Dermis blood vessel endothelial cell (primary cell): ENCODE results near the gene CDHR3. TPM values are rescaled to one million over a fixed set of nuclear protein-coding genes. Genes with fewer than 3 reads are reported as not detected.

Experiments
- DNase-seq: peaks from one replicate; pipeline ENCODE4 v3.0.0; 2010
- total RNA-seq: library from RNA; depleted of rRNA; stranded (reverse); fragments of >200 nt; gene quantifications from 2 replicates; pipeline ENCODE4 v1.2.3, GENCODE V29; 2014

Gene CDHR3
- total RNA-seq, 1 donor from 2014 or later, result 0.51 TPM

DNA sequence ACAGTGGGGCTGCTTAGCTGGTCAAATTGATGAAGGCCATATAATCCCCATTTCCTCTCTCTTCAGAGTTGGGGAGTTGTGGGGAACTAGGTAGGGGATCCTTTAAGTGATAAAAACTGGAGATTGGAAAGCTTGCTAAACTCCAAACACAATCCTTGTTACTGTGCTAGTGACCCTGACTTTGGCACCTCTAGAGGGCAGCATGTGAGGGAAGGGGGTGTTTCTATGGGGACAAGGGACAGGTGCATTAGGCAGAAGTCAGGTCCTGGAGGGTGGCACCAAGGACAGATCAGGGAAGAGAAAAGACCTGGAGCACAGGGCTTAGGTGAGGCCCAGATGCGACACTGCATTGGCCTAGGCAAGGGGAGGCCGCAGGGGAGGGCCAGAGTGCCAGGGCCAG lies 66.9 kb downstream of the CDHR3 start:
- no peak for DNase-seq

DNA sequence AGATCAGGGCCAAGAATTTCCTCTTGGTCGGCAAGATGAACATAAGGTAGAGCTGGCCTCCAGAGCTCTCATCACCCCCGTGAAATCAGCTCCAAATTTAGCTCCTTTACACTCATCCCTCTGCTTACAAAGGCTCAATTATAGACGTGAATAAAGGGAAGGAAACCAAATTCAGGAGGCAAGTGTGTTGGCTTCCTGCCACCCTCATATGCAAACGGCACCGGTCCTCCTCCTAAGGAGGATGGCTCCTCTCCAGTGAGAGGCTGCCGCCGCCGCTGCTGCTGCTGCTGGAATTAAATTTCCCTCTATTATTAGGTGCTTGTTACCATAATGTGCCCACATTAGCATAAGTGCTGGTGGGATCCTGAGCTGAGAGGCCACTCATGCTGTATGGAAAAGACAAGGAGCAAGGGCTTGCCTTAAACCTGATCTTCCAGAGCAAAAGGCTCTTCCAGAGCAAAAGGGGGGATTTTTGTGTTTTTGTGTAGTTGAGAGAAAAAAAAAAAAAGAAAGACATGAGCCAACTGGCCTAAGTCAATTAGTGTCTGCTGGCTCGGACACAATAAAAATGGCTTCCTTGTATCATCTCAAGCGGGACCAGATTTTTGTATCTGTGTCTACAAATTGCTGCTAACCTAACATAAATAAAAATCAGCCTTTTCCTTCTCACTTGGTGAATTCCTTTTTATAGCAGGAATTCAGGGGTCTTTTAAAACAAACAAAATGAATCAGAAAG lies 68.4 kb downstream of the CDHR3 start:
- peak; percentile 41 for DNase-seq

GRCh38 chr7:106032295-106032694 lies 69.2 kb downstream of the CDHR3 start:
- DNase-seq, result no peak

GRCh38 chr7:106033735-106034134 lies 70.7 kb downstream of the CDHR3 start:
- DNase-seq, result no peak

GRCh38 chr7:106034383-106034782 lies 71.3 kb downstream of the CDHR3 start:
- no peak for DNase-seq

GRCh38 chr7:106035568-106035967 lies 72.5 kb downstream of the CDHR3 start:
- DNase-seq, result no peak

DNA sequence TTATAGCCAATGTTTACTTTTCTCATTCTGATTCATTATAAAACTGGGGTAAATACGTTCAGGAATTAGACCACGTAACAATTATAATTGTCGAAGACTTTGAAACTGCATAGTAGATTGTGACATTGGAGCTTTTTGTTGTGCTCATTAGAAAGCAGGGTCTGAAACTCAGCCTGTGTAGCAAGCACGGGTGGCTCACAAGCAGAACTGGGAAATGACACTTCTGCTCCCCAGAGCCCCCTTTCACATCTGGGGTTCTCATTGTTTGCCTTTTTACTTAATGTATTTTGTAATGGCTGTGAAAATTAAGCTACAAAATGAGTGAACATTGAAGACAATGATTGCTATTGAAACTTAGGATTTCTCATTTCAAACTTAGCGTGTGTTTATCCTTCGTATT lies 72.9 kb downstream of the CDHR3 start:
- DNase-seq, result no peak

DNA sequence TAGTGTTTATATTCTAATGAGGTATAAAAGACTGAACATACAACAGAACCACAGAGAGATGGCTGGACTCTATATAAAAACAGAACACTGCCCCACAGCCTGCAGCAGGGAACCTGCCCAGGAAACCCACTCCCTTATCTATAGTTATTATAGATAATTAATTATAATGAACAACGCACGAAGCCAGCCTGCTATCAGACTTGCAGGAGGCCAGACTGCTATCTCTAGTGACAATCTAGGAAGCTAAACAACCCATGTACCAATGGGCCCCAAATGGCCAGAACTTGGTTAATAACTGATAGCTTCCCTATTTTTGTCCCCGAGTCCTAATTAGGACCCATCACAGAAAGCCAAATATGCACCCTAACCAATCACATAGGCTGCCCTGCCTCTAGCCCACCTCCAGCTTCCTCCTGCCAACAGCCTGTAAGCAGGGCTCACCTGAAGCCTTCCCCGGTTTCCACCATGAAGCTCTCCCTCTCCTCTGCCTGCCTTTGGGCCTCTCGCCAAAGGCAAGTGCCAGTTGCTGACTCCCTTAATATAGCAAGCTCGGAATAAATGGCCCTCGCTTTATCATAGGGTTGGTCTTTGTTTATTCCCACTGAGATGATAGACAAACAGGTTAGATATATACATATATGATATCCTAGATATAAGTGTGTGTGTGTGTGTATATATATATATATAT lies 74.6 kb downstream of the CDHR3 start:
- DNase-seq, result no peak

GRCh38 chr7:106038289-106038688 lies 75.2 kb downstream of the CDHR3 start:
- no peak for DNase-seq

DNA sequence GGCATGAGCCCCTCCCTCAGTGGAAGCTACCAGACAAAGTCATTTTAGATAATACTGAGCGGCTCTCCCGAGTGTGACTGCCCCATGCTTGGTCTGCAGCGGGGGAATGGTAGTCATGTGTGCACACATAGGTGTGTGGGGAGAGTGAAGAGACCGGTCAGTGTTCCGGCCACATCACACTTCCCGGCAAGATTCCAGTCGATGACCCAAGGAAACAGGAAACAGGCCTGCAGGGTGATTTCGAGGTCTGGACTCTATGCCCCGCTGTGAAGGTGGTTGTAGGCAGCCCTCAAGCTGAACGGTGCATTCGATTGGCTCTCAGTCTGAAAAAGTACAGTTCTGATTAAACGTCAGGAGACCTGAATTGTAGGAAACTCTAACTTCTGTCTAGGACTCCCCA lies 75.9 kb downstream of the CDHR3 start:
- peak; percentile 72 for DNase-seq

DNA sequence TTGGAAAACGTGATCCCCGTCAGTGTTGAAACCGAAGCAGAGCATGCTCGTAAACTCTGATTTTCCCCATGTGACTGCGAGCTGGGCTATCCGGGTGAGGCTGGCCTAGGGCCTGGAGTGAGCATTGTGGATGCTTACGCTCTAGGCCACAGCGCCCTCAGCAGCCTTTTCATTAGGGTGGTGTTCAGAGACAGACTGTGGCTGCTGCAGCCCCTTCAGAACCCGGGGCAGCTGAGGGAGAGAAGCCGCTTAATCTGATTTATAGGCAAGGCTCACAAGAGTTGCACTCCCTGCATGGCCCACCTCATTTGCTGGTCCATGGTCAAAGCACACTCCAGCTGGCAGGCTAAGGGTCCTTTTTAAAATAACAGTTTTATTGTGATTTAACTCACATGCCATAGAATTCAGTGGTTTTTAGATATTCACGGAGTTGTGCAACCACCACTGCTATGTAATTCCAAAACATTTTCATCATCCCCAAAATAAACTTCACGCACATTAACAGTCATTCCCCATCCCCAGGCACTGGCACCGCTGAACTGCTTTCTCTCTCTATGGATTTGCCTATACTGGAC lies 76.5 kb downstream of the CDHR3 start:
- no peak for DNase-seq

- DNase-seq, result peak; percentile 68
These were observed 78.2 kb downstream of the CDHR3 start for GRCh38 chr7:106041140-106041717.

GRCh38 chr7:106042196-106042611 lies 79.1 kb downstream of the CDHR3 start:
- no peak for DNase-seq

GRCh38 chr7:106045139-106045538 lies 82.1 kb downstream of the CDHR3 start:
- DNase-seq, result no peak

- DNase-seq, result no peak
These were observed 82.5 kb downstream of the CDHR3 start for GRCh38 chr7:106045586-106045985.

GRCh38 chr7:106047184-106047583 lies 84.1 kb downstream of the CDHR3 start:
- DNase-seq, result no peak

DNA sequence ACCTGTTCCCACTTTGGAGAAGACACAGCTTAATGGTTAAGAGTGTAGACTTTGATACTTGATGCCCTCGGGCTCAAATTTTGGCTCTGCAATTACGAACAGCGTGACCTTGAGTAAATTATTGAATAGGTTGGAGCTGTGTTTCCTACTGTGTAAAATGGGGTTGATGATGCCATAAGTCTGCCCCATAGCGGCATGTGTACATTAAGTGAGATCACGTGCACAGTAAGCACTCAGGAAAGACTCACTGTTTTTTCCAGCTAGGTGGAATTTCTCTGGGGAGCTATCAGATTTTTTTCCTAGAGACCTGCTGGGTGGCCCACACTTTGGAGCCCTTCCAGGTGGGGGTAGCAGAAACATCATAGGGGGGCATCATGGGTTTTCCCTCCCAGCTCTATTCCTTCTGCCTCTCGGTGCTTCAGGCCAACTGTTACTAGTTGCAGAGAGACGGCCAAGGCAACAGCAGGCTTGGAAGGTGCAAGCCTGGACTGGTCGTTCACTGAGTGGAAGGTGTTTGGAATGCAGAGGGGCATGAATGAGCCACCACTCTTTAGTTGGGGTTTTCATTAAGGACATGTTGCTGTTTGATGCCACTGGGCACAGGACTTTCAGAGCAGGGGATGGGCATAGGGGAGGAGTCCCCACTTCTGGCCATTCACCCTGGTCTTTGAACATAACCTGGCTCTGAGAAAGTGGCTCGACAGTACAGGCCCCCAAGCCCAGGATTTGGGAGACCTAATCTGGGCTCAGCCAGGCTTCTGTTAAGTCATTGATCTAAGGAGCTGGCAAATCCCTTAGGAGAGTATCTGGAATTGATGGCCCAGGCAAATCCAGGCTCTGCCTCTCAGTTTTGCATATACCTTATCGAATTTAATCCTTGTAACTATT lies 85.0 kb downstream of the CDHR3 start:
- no peak for DNase-seq

- DNase-seq, result no peak
These were observed 85.6 kb downstream of the CDHR3 start for GRCh38 chr7:106048706-106049020.

- no peak for DNase-seq
These were observed 86.2 kb downstream of the CDHR3 start for GRCh38 chr7:106049139-106049752.

DNA sequence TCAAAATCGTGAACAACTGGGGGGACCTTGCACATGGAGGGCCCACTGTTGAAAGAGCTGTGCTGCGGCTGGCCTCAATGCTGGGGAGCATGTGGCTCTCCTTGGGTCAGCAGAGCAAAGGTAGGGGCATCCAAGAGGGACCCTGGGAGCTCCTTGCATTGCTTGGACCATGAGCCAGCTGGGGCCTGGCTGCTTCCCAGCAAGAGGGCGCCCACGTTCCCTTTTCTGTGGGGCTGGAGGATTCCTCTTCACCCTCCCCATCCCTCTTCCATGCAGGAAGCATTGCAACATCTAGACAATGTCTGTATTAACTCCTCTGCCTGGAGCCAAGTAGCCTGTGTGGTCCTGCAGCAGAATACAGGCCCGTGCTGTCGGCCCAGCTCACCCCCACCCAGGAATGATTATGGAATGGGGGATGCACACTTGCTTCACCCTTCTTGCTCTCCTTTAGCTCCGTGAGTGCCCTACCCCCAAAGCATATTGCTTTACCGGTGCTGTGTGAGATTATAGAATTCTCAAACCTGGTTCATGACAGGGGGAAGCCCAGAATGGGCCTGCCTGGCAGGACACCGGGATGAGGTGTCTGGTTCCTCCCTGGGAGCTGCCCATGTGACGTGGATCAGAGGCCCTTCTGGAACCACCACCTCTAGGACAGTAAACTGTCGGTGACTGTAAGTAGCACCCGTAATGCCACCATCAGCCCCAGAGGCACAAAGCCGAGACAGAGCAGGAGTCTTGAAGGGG lies 87.1 kb downstream of the CDHR3 start:
- DNase-seq, result peak; percentile 51

DNA sequence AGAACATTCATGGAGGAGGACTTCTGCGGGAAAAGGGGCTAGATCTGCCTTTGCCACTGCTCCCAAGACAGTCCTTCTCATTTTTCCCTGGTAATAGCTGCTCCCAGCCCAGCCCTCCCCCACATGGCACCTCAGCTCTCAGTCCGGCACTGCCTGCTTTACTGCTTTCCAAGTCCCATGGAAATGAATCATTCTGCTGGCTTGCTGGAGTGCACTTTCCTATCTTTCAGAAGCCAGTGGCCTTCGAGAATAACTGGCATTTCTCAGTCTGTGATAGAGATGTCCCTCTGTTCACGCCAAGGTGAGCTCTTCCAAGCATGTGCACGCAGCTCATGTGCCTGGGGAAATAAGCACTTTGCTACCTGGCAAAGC lies 87.7 kb downstream of the CDHR3 start:
- DNase-seq, result peak; percentile 73

- no peak for DNase-seq
These were observed 89.6 kb downstream of the CDHR3 start for GRCh38 chr7:106052681-106053080.
